ENCODE results near the gene GPR171.
"Not testable (repeated sequence)": the region's sequence is repeated elsewhere in the genome, so short reads cannot be mapped to it uniquely, and the experiment has no call there.

Gene GPR171

DNA sequence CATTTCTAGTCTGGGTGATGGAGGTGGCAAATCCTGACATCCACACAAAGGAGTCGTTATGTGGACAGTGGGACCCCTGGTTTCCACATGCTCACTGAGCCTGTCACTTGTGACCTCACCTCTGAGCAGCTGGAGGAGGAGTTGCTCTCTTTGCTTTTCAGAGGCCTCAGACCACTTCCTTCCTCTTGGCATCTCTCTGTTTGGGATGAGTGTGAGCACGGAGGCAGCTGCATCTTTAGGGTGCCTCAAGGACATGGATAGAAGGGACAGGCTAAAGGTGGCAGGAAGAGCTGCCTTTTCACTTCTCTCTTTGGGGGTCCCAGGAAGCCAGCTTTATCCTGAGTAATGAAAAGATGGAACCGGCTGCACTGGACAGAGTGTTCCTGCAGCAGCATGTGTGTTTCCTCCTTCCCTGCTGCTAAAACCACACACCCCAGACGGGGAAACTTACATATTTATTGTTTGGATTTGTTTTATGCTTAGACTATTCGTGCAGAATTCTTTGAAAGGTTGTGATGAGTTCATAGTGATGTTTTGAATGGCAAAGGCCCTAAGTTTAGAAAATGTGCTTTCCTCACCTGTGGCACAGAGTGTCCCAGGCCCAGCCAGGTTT lies 31.8 kb downstream of the GPR171 start:
- no peak for DNase-seq

DNA sequence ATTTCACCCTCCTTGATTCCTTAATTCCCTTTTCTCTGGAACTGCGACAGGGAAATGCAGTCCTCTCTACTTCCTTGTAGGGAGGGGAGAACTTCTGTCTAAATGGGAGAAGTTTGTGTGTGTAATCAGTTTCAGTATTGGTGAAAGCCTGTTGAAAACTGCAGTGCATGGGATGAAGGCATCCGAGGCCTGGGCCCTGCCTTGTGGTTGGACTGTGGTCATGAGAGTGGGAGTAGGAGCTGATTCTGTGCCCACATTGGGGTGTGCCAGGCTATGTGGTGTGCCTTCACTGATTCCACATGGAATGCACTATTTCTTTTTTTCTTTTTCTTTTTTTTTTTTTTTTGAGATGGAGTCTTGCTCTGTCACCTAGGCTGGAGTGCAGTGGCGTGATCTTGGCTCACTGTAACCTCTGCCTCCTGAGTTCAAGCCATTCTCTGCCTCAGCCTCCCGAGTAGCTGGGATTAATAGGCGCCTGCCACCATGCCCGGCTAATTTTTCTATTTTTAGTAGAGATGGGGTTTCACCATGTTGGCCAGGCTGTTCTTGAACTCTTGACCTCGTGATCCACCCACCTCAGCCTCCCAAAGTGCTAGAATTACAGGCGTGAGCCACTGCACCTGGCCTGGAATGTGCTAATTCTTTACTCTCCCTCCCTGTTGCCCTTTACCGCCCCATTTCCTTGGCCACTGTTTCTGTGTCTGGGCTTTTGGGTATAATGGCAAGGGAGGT lies 32.9 kb downstream of the GPR171 start:
- DNase-seq: not testable (repeated sequence)

DNA sequence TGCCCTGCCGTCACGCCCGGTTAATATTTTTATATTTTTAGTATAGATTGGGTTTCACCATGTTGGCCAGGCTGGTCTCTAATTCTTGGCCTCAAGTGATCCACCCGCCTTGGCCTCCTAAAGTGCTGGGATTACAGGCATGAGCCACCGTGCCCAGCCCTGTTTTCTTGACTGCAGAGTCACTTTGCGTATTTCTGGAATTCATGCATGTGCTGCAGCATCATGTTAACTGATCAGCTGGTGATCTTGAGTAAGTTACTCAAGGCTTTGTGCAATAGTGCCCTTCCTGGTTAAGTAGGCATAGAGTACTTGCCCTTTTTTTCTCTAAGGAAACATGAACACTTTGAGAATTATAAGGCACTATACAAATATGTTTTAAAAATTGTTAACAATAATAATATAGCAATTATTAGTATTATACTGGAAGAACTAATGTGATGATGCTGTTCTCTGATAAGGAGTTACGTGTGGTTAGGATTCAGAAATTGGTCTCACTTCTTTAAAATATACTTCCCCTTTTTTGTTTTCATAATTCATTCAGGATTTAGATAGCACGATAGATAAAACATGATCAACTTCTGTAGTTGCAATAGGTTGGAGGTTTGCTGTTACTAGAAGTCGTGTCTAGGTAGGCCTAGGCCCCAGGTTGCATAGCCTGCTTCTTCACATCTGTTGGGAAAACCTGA lies 33.6 kb downstream of the GPR171 start:
- DNase-seq: no peak

DNA sequence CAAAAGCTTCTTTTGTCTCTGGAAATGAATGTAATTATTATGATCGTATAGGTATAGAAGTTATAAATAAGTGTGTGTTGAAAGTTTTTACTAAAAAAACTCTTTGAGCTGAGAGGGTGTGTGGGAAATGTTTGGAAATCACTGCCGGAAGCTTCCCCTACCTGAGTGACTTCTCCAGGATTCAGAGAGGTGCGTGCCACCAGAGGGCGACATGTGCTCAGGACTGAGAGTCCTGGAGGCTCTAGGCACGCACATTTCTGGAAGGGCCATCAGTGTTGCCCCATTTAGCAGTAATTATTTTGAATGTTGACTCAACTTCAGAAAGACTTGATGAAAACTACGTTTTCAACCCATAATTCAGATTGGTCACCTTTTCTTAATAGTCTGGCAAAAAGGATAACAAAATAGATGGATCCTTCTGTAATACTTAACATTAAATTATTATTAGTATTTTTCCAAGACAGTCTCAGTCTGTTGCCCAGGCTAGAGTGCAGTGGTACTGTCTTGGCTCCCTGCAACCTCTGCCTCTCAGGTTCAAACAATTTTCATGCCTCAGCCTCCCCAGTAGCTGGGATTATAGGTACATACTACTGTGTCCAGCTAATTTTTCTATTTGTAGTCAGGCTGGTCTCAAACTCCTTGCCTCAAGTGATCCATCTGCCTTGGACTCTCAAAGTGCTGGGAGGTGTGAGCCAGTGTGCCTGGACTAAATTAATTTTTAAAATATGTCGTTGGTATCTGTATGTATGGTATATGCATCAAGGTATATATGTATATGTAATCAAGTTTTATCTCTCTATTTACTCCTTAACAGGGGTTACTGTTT lies 34.5 kb downstream of the GPR171 start:
- peak; percentile 69 for DNase-seq

DNA sequence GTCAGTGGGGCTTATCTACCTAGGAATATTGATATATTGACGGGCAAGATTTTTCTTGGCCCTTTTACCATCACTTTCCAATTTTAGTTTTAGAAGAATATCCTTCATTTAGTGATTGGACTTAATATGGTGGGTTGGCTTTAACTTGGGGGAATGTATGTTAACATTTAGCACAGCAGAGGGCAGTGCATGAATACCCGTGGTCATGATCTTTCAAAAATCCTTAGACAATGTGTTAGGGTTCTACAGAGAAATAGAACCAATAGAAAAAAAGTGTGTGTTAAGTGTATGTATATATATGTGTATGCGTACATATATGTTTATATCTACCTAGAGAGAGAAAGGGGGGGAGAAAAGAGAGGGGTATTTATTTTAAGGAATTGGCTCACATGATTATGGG lies 36.9 kb downstream of the GPR171 start:
- no peak for DNase-seq

DNA sequence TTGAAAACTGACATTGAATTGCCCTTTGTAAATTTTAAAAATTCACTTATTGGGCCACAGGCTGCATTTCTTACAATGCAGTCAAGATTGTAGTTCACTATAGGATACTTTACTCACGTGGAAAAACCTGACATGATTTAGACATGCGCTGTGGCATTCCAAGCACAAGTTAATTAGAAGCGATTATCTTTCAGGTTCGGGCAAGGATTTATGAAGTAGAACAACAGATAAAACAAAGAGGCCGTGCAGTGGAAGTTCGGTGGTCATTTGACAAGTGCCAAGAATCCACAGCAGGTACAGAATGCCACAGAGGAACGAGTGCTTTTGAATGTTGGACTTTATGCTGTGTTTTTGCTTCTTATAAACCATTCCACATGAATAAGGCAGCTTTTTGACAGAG lies 37.8 kb downstream of the GPR171 start:
- DNase-seq: no peak

DNA sequence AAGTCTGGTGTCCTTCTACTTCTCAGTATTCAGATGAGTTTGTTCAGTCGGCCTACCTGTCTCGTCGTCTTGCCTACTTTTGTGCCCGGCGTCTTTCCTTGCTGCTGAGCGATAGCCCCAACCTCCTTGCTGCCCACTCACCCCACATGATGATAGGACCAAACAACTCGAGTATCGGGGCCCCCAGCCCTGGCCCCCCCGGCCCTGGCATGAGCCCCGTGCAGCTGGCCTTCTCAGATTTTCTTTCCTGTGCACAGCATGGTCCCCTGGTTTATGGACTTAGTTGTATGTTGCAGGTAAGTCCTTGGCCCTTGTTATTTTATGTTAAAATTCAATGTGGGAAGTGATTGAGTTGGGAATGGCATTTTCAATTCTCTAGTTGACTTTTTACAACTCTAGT lies 43.2 kb downstream of the GPR171 start:
- no peak for DNase-seq

DNA sequence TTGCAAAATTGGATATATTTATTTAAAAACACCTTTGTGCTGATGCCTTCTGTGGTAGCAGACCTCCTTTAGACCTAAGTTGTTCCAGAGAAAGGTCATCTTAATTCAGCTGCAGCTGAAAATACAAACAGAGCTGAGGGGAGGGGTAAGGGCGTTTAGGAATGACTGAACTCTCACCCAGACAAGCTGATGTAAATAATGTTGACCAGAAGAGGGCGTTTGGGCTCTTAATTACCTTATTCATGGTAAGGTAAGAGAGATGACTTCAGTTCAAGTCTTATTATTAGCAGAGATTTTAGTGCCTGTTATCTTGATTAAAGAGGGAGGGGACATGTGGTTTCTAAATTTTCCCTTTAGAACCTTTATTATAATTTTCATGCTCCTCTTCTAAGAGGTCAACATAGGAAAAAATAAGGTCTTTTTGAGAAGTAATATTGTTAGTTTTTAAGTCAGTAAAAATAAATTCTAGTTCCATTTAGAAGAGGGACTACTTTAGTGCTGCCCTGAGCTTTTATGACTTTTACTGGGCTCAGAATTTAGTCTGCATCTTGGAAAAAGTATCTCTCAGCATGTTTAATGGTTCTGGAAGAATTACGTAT lies 46.3 kb downstream of the GPR171 start:
- peak; percentile 86 for DNase-seq

DNA sequence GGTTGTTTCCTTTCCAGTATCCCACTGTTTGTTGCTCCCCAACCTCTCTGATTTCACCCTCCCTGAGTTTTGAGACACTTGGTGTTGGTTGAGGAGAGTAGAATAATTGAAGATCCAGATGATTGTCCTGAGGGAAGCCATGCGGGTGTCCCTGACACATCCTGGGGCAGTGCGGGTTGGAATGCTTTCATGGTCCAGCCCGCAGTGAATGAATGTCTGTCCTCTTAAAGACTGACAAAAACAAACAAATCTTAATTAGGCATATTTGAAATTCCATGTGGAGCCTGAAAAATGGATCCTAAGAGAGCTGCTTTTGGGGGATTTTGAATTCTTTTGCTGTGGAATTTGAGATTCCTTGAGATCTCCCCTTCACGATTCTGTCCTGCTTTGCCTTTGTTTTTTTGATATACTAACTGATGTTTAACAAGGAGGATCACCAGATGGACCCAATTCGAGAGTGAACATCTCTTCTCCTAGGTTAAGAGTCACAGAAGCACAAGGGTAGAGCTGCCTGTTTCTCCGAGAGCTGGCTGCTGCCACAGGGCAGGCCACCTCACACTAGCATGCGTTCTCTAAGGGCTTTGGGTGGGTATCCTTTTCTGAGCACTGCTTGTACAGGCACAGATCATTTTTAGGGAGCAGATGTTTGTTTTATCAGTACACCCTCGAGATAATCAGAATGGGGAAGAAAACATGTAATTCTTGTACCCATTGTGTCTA lies 47.4 kb downstream of the GPR171 start:
- DNase-seq: no peak

DNA sequence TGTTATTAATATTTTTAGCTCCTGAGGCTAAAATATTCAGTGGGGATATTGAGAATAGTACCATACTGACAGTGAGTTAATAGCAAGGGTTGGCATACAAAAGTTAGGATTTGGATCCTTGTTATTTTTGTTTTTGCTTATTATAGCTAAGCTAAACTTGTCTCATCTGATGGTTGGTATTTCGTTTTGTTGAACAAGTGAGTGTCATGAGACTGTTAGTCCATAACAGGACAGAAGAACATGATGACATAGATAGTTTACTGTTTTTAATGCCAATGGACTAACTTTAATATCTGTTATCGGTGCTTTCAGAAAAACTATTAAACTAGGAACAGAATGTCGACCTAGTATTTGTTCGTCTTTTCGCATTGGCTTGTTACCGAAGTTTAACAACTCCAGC lies 48.5 kb downstream of the GPR171 start:
- no peak for DNase-seq

DNA sequence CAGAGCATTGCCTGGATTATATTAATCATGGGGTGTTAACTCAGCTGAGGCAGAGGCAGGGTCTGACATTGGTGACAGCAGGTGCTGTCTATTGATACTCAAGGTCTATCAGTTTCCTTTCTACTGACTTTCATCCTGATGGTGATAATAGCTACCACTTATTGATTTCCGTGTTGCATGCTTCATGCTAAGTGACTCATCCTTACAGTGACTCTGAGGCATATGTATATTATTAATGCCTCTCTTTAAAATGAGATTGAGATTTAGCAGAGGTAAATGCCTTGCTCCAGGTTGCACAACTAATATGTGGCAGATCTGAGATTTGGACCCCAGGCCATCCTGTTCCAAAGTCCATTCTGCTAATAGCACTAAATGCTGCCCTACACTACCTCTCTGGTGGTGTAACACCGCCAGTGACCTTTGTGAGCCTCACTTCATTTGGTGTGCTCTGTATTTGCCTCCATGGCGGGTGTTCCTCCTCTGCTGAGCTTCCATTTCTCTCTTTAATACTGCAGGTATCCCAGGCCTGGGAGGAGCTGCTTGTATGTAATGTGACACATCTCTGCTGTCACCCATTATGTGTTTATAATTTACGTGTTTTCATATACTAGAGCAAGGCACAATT lies 50.4 kb downstream of the GPR171 start:
- peak; percentile 62 for DNase-seq
